T-helper 2 cell (primary cell): Measurements from ENCODE around the gene GRAMD1A.
"Not testable (repeated sequence)": the region's sequence is repeated elsewhere in the genome, so short reads cannot be mapped to it uniquely, and the experiment has no call there.

Source experiments
- DNase-seq, 5 experiments: peaks; one replicate each; pipeline versions ENCODE4 v3.0.0 to v3.0.0-alpha.2; 2012 to 2022

Gene GRAMD1A

GRCh38 chr19:35038623-35039512 is 38.7 kb downstream of the GRAMD1A start:
- no peak for DNase-seq

- no peak for DNase-seq
These were observed 40.0 kb downstream of the GRAMD1A start for GRCh38 chr19:35039881-35040825.

GRCh38 chr19:35040826-35041547 is 40.9 kb downstream of the GRAMD1A start:
- peak in 1 of 5 experiments; percentile 17 for DNase-seq

GRCh38 chr19:35041548-35042055 is 41.5 kb downstream of the GRAMD1A start, which contains the start of gene HPN:
HPN (plus strand) TSS chr19:35041721; CDS start chr19:35042507, 786 bp downstream.
- DNase-seq = no peak

- DNase-seq = no peak
These were observed 42.1 kb downstream of the GRAMD1A start for GRCh38 chr19:35042056-35042730.

- no peak for DNase-seq
These were observed 43.0 kb downstream of the GRAMD1A start for GRCh38 chr19:35042954-35043604.

GRCh38 chr19:35043906-35044305 is 43.8 kb downstream of the GRAMD1A start:
- DNase-seq = no peak

GRCh38 chr19:35044317-35045117 is 44.4 kb downstream of the GRAMD1A start:
- DNase-seq = peak; percentile 28 to 56 (median 43)

- peak in 1 of 5 experiments; percentile 60 for DNase-seq
These were observed 45.7 kb downstream of the GRAMD1A start for GRCh38 chr19:35045667-35046300.

- no peak for DNase-seq
These were observed 46.3 kb downstream of the GRAMD1A start for GRCh38 chr19:35046461-35046860.

- DNase-seq = no peak
These were observed 48.8 kb downstream of the GRAMD1A start for GRCh38 chr19:35048911-35049411.

GRCh38 chr19:35049456-35049855 is 49.3 kb downstream of the GRAMD1A start:
- no peak for DNase-seq

- DNase-seq = not testable (repeated sequence)
These were observed 50.5 kb downstream of the GRAMD1A start for GRCh38 chr19:35050662-35051061.

GRCh38 chr19:35051268-35051667 is 51.1 kb downstream of the GRAMD1A start:
- DNase-seq = not testable (repeated sequence)

GRCh38 chr19:35051796-35052195 is 51.7 kb downstream of the GRAMD1A start:
- no peak for DNase-seq

- DNase-seq = no peak
These were observed 52.6 kb downstream of the GRAMD1A start for GRCh38 chr19:35052599-35053190.

GRCh38 chr19:35053667-35054293 is 53.7 kb downstream of the GRAMD1A start:
- no peak for DNase-seq

GRCh38 chr19:35054626-35055025 is 54.5 kb downstream of the GRAMD1A start:
- no peak for DNase-seq
